GM23338 (cell line): Measurements from ENCODE around the gene LEFTY2. TPM values are rescaled to one million over a fixed set of nuclear protein-coding genes. Genes with fewer than 3 reads are reported as not detected.

Experiments used
- ATAC-seq: fragments of 200-7000 bp; cut with Tn5 transposase; 3 replicates; pipeline ENCODE4 v1.9.1; 2020
- DNase-seq: peaks from one replicate; pipeline ENCODE4 v3.0.0-alpha.2; 2015; ENCODE audit warnings: low spot score
- H2AFZ ChIP-seq: fragments of 200-600 bp; sonication (generic); 2 replicates; pipeline ENCODE4 v1.8.0; 2016; ENCODE audit warnings: antibody characterized with exemption, mild to moderate bottlenecking, moderate library complexity
- H3F3A ChIP-seq: fragments of 200-600 bp; sonication (generic); replicated peaks from 2 replicates; pipeline ENCODE4 v1.8.0; 2017; ENCODE audit warnings: antibody characterized with exemption, mixed run types, low read depth
- H3K27ac ChIP-seq: fragments of 200-600 bp; sonication (generic); 2 replicates; pipeline ENCODE4 v1.6.1; 2016; ENCODE audit warnings: low read depth
- H3K27me3 ChIP-seq: fragments of 200-600 bp; sonication (generic); 2 replicates; pipeline ENCODE4 v1.8.0; 2016; ENCODE audit warnings: mild to moderate bottlenecking, mixed run types, moderate library complexity; ENCODE audit not compliant: insufficient read depth
- H3K36me3 ChIP-seq: fragments of 200-600 bp; sonication (generic); 2 replicates; pipeline ENCODE4 v1.8.0; 2016; ENCODE audit warnings: mild to moderate bottlenecking; ENCODE audit not compliant: insufficient read depth
- H3K4me1 ChIP-seq: fragments of 200-600 bp; sonication (generic); 2 replicates; pipeline ENCODE4 v1.8.0; 2016; ENCODE audit warnings: mild to moderate bottlenecking, moderate library complexity; ENCODE audit not compliant: insufficient read depth
- H3K4me2 ChIP-seq: fragments of 200-600 bp; sonication (generic); 2 replicates; pipeline ENCODE4 v1.7.1; 2017; ENCODE audit warnings: mixed run types
- H3K4me3 ChIP-seq: fragments of 200-600 bp; sonication (generic); 2 replicates; pipeline ENCODE4 v1.6.1; 2016; ENCODE audit warnings: mixed run types
- H3K79me2 ChIP-seq: fragments of 200-600 bp; sonication (generic); replicated peaks from 2 replicates; pipeline ENCODE4 v1.8.0; 2017; ENCODE audit warnings: mild to moderate bottlenecking; ENCODE audit not compliant: insufficient read depth
- H3K9me2 ChIP-seq: fragments of 200-600 bp; sonication (generic); 2 replicates; pipeline ENCODE4 v1.8.0; 2017; ENCODE audit not compliant: insufficient read depth
- H4K20me1 ChIP-seq: fragments of 200-600 bp; sonication (generic); replicated peaks from 2 replicates; pipeline ENCODE4 v1.8.0; 2017; ENCODE audit warnings: mild to moderate bottlenecking; ENCODE audit not compliant: insufficient read depth
- H3K27ac Mint-ChIP-seq: 2 replicates; pipeline ENCODE4 v1.8.0; 2020; ENCODE audit warnings: inconsistent platforms, mild to moderate bottlenecking, moderate library complexity, mixed read lengths
- H3K27me3 Mint-ChIP-seq: 3 replicates; pipeline ENCODE4 v1.8.0; 2022; ENCODE audit warnings: low read depth, mild to moderate bottlenecking, moderate library complexity, mixed read lengths, inconsistent platforms; ENCODE audit not compliant: insufficient read depth, poor library complexity
- H3K36me3 Mint-ChIP-seq: 3 replicates; pipeline ENCODE4 v1.8.0; 2021; ENCODE audit warnings: low read depth, mild to moderate bottlenecking, inconsistent platforms, moderate library complexity, mixed read lengths
- H3K4me1 Mint-ChIP-seq: 3 replicates; pipeline ENCODE4 v1.8.0; 2020; ENCODE audit warnings: mild to moderate bottlenecking, inconsistent platforms, mixed read lengths
- H3K4me3 Mint-ChIP-seq: 3 replicates; pipeline ENCODE4 v1.8.0; 2021; ENCODE audit warnings: moderate library complexity, mild to moderate bottlenecking, inconsistent platforms, mixed read lengths
- H3K9me3 Mint-ChIP-seq: 3 replicates; pipeline ENCODE4 v1.8.0; 2020; ENCODE audit warnings: moderate library complexity, mild to moderate bottlenecking, inconsistent platforms, mixed read lengths
- CTCF ChIP-seq, 2 experiments: fragments of 200-600 bp in 1 of 2; sonication (generic) in 1 of 2; conservative IDR thresholded peaks; 2 replicates each; pipeline versions ENCODE4 v1.5.1 to v1.6.1; 2016 to 2017; ENCODE audit warnings: antibody characterized with exemption in 2 of 2, low read depth in 2 of 2, mild to moderate bottlenecking in 2 of 2, moderate library complexity in 1 of 2
- EZH2phosphoT487 ChIP-seq: fragments of 200-600 bp; sonication (generic); IDR thresholded peaks from one replicate; pipeline ENCODE4 v1.8.1; 2018; ENCODE audit warnings: antibody characterized with exemption; ENCODE audit not compliant: unreplicated experiment
- NANOG ChIP-seq: IDR thresholded peaks from 2 replicates; pipeline ENCODE4 v1.6.1; 2016; ENCODE audit warnings: antibody characterized with exemption, borderline replicate concordance
- POLR2AphosphoS5 ChIP-seq: IDR thresholded peaks from 2 replicates; pipeline ENCODE4 v1.6.1; 2016; ENCODE audit warnings: antibody characterized with exemption, low read depth
- STAT1 ChIP-seq: IDR thresholded peaks from one replicate; pipeline ENCODE4 v1.6.1; 2016; ENCODE audit warnings: antibody characterized with exemption; ENCODE audit not compliant: unreplicated experiment
- ZNF114 ChIP-seq: fragments of 250-450 bp; sonication (Bioruptor Pico); IDR thresholded peaks from 2 replicates; pipeline ENCODE4 v1.5.0; 2020; ENCODE audit warnings: mild to moderate bottlenecking, moderate library complexity
- polyA plus RNA-seq: library from polyadenylated mRNA; unstranded; fragments of >200 nt; fragmentation: Nextera tagmentation; extraction: Ambion mirVana; gene quantifications from 2 replicates; pipeline ENCODE4 v1.2.1, GENCODE V29; 2016
- total RNA-seq: library from RNA; depleted of rRNA; stranded (reverse); fragments of >200 nt; shearing (Covaris generic); gene quantifications from 2 replicates; pipeline ENCODE4 v1.2.3, GENCODE V29; 2014
- TF ChIP-seq, protein P1 (sequence below): IDR thresholded peaks from 2 replicates; pipeline ENCODE4 v1.6.1; 2016; ENCODE audit warnings: antibody characterized with exemption
- TF ChIP-seq, protein P2 (sequence below): IDR thresholded peaks from one replicate; pipeline ENCODE4 v1.6.1; 2018; ENCODE audit warnings: antibody characterized with exemption; ENCODE audit not compliant: unreplicated experiment

LEFTY2 gene
- total and polyA plus RNA-seq, 2 experiments from 2014 or later, result 8.3 to 12.4 TPM

DNA sequence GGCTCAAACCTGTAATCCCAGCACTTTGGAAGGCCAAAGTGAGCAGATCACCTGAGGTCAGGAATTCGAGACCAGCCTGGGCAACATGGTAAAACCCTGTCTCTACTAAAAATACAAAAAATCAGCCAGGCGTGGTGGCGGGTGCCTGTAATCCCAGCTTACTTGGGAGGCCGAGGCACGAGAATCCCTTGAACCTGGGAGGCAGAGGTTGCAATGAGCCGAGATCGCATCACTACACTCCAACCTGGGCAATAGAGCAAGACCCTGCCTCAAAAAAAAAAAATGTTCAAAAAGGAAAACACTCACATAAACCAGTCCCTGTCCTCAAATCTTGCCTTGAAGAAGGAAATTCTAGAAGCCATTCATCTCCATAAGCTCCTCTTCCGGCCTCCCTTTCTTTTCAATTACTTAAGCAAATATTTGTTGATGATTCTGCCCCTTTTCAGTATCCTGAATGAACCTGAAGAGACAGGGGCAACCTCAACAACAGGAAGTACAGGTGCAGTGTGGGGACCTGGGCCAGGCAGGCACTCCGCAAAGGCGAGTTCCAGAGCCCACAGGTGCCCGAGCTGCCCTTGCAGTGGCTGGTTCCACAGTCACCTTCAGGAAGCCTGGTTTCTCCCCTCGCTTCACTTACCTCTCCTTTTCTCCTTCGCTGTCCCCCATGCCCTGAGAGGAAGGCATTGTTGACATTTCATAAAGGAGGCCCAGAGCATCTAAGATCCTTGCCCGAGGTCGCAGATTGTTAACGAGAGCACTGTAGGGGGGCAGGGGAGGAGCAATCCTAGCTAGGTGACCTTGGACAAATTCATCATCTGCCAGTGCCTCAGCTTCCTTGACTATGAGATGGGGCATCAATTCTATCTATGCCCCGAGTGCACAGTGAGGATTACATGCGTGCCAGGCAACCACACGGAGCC lies 43.2 kb downstream of the LEFTY2 start:
- TF ChIP-seq, protein P1, sequence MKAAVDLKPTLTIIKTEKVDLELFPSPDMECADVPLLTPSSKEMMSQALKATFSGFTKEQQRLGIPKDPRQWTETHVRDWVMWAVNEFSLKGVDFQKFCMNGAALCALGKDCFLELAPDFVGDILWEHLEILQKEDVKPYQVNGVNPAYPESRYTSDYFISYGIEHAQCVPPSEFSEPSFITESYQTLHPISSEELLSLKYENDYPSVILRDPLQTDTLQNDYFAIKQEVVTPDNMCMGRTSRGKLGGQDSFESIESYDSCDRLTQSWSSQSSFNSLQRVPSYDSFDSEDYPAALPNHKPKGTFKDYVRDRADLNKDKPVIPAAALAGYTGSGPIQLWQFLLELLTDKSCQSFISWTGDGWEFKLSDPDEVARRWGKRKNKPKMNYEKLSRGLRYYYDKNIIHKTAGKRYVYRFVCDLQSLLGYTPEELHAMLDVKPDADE, result no peak
- TF ChIP-seq CTCF (conservative IDR thresholded peaks at IDR 0.05; ENCODE audit: low read depth in 2 of 2) (no peak), POLR2AphosphoS5 (no peak)
- Histone ChIP-seq H3K4me3 (no peak overlapping the region), H3K36me3 (no peaks in the 10 kb centered on the region), H3K4me2 (peak overlapping the region; percentile 58), H3K27me3 (no peaks in the 10 kb centered on the region), H3K27ac (peak overlapping the region; percentile 90), H3K4me1 (peaks cover 44% of the 10 kb centered on the region), H3K9me2 (no peaks in the 10 kb centered on the region), H4K20me1 (no peaks in the 10 kb centered on the region), H2AFZ (no peak overlapping the region), H3K79me2 (no peaks in the 10 kb centered on the region), H3F3A (peaks cover 9% of the 10 kb centered on the region; the same call in 1 of the 2 replicates)
- peaks cover 39% of the 10 kb centered on the region for H3K4me1 Mint-ChIP-seq
- H3K9me3 Mint-ChIP-seq, result no peaks in the 10 kb centered on the region; the same call in 2 of the 3 replicates
- H3K36me3 Mint-ChIP-seq, result no peaks in the 10 kb centered on the region; the same call in 2 of the 3 replicates
- ATAC-seq (no peak), DNase-seq (no peak)
- peaks cover 12% of the 10 kb centered on the region for H3K27me3 Mint-ChIP-seq
- H3K4me3 Mint-ChIP-seq, result no peak overlapping the region
- H3K27ac Mint-ChIP-seq, result no peak overlapping the region; the same call in 1 of the 2 replicates

DNA sequence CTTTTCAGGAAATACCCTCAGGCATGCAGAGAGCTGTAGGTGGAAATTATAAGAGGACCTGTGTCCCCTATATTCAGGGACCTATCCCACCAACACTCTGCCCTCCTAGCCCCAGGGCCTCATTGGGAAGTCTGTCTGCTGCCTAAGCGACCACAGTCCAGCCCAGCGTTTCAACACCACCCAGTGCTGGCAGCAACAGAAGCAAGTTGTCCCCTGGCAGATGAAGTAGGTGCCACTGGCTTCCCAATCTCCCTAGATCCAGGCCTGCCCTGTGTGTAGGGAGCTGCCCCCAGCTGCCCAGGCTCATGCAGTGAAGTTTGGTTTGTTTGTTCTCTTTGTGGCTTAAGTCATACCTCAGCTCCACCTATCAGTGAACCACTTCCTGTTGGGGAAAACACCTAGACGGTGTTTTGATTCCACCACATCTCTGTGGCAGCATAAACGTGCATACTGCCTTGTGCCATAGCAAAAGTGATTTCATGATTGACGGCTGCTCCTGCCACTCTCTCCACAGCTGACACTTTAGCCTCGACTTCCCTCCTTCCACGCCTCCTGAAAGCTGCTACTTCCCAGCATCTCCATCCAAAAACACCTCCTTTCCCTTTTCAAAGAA lies 44.0 kb downstream of the LEFTY2 start:
- H4K20me1 ChIP-seq, result no peaks in the 10 kb centered on the region
- H3K9me3 Mint-ChIP-seq, result no peaks in the 10 kb centered on the region; the same call in 2 of the 3 replicates
- no peak overlapping the region for H3K4me3 Mint-ChIP-seq
- H3K36me3 ChIP-seq, result no peaks in the 10 kb centered on the region
- TF ChIP-seq STAT1, result no peak
- TF ChIP-seq ZNF114 (CRISPR knock-in tag), result no peak
- TF ChIP-seq NANOG, result no peak
- no peak for TF ChIP-seq POLR2AphosphoS5
- TF ChIP-seq EZH2phosphoT487, result no peak
- TF ChIP-seq, protein P2, sequence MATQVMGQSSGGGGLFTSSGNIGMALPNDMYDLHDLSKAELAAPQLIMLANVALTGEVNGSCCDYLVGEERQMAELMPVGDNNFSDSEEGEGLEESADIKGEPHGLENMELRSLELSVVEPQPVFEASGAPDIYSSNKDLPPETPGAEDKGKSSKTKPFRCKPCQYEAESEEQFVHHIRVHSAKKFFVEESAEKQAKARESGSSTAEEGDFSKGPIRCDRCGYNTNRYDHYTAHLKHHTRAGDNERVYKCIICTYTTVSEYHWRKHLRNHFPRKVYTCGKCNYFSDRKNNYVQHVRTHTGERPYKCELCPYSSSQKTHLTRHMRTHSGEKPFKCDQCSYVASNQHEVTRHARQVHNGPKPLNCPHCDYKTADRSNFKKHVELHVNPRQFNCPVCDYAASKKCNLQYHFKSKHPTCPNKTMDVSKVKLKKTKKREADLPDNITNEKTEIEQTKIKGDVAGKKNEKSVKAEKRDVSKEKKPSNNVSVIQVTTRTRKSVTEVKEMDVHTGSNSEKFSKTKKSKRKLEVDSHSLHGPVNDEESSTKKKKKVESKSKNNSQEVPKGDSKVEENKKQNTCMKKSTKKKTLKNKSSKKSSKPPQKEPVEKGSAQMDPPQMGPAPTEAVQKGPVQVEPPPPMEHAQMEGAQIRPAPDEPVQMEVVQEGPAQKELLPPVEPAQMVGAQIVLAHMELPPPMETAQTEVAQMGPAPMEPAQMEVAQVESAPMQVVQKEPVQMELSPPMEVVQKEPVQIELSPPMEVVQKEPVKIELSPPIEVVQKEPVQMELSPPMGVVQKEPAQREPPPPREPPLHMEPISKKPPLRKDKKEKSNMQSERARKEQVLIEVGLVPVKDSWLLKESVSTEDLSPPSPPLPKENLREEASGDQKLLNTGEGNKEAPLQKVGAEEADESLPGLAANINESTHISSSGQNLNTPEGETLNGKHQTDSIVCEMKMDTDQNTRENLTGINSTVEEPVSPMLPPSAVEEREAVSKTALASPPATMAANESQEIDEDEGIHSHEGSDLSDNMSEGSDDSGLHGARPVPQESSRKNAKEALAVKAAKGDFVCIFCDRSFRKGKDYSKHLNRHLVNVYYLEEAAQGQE, result no peak
- no peaks in the 10 kb centered on the region for H3K27me3 ChIP-seq
- DNase-seq (no peak), ATAC-seq (no peak)
- H3K9me2 ChIP-seq, result no peaks in the 10 kb centered on the region
- H3K4me1 Mint-ChIP-seq, result peaks cover 39% of the 10 kb centered on the region
- H2AFZ ChIP-seq, result no peak overlapping the region
- H3K4me1 ChIP-seq, result peaks cover 44% of the 10 kb centered on the region
- H3K4me3 ChIP-seq, result no peak overlapping the region
- H3K79me2 ChIP-seq, result no peaks in the 10 kb centered on the region
- H3K27ac ChIP-seq, result peak overlapping the region; percentile 90; the same call in 1 of the 2 replicates
- H3K27me3 Mint-ChIP-seq, result peaks cover 12% of the 10 kb centered on the region
- no peak overlapping the region for H3K4me2 ChIP-seq
- H3F3A ChIP-seq, result peaks cover 9% of the 10 kb centered on the region; the same call in 1 of the 2 replicates
- H3K36me3 Mint-ChIP-seq, result no peaks in the 10 kb centered on the region; the same call in 2 of the 3 replicates
- H3K27ac Mint-ChIP-seq, result peak overlapping the region; percentile 13; the same call in 1 of the 2 replicates
